NB4 (cell line): Measurements from ENCODE around the gene LY86.

Source experiments
- CTCF ChIP-seq: IDR thresholded peaks from one replicate; pipeline ENCODE4 v1.5.1; 2012; ENCODE audit warnings: low read depth, low read length
- MAX ChIP-seq: IDR thresholded peaks from 2 replicates; pipeline ENCODE4 v1.6.1; 2011; ENCODE audit warnings: low read depth, low read length
- MYC ChIP-seq: IDR thresholded peaks from 2 replicates; pipeline ENCODE4 v1.6.1; 2011; ENCODE audit warnings: low read depth, low read length
- POLR2A ChIP-seq: IDR thresholded peaks from 2 replicates; pipeline ENCODE4 v1.6.1; 2011; ENCODE audit warnings: mild to moderate bottlenecking; ENCODE audit not compliant: insufficient read length; ENCODE audit errors: extremely low read depth

GRCh38 chr6:6604015-6604414 lies 15.5 kb downstream of the LY86 start:
- TF ChIP-seq CTCF, result no peak
- no peak for TF ChIP-seq MAX
- no peak for TF ChIP-seq POLR2A
- no peak for TF ChIP-seq MYC
